Measurements from ENCODE around the gene MTNR1A.

MTNR1A gene

GRCh38 chr4:186554914-186555827, at the start of gene MTNR1A:
MTNR1A (minus strand) TSS chr4:186555567; CDS start chr4:186555365, 202 bp downstream.
- no peak for DNase-seq

- DNase-seq, result no peak
Observed at GRCh38 chr4:186604124-186604807, 48.9 kb upstream of the MTNR1A start.

GRCh38 chr4:186602978-186603377, 47.6 kb upstream of the MTNR1A start:
- no peak for DNase-seq

GRCh38 chr4:186599483-186599882, 44.1 kb upstream of the MTNR1A start:
- no peak for DNase-seq

GRCh38 chr4:186598686-186599085, 43.3 kb upstream of the MTNR1A start:
- DNase-seq, result no peak

GRCh38 chr4:186596850-186597390, 41.6 kb upstream of the MTNR1A start:
- DNase-seq, result no peak

GRCh38 chr4:186596346-186596745, 41.0 kb upstream of the MTNR1A start:
- DNase-seq, result no peak

- no peak for DNase-seq
Observed at GRCh38 chr4:186593587-186593973, 38.2 kb upstream of the MTNR1A start.

- DNase-seq, result no peak
Observed at GRCh38 chr4:186592966-186593586, 37.7 kb upstream of the MTNR1A start.

- no peak for DNase-seq
Observed at GRCh38 chr4:186592445-186592844, 37.1 kb upstream of the MTNR1A start.

- DNase-seq, result no peak
Observed at GRCh38 chr4:186591651-186592050, 36.3 kb upstream of the MTNR1A start.

GRCh38 chr4:186588503-186588902, 33.1 kb upstream of the MTNR1A start:
- DNase-seq, result no peak

GRCh38 chr4:186587416-186588018, 32.1 kb upstream of the MTNR1A start:
- no peak for DNase-seq

GRCh38 chr4:186586205-186586604, 30.8 kb upstream of the MTNR1A start:
- no peak for DNase-seq

- DNase-seq, result no peak
Observed at GRCh38 chr4:186584912-186585311, 29.5 kb upstream of the MTNR1A start.

- DNase-seq, result no peak
Observed at GRCh38 chr4:186581421-186581820, 26.1 kb upstream of the MTNR1A start.

GRCh38 chr4:186580669-186581068, 25.3 kb upstream of the MTNR1A start:
- DNase-seq, result no peak

- DNase-seq, result no peak
Observed at GRCh38 chr4:186570193-186570996, 15.0 kb upstream of the MTNR1A start.

GRCh38 chr4:186569533-186570192, 14.3 kb upstream of the MTNR1A start:
- no peak for DNase-seq

GRCh38 chr4:186566068-186566467, 10.7 kb upstream of the MTNR1A start:
- DNase-seq, result no peak

GRCh38 chr4:186563761-186564160, 8.4 kb upstream of the MTNR1A start:
- no peak for DNase-seq

- no peak for DNase-seq
Observed at GRCh38 chr4:186561748-186562147, 6.4 kb upstream of the MTNR1A start.

Measured in NCI-H2171 treated with DMSO at 0.1 percent for 48 hours (cell line).